Measurements from ENCODE around the gene RO60.

GRCh38 chr1:193060406-193060805, 994 bp downstream of the RO60 start:
- TF ChIP-seq POLR2A (IDR thresholded peaks at IDR 0.05) (no peak), POLR2AphosphoS5 (IDR thresholded peaks at IDR 0.05) (no peak), CTCF (IDR thresholded peaks at IDR 0.05) (no peak), EP300 (IDR thresholded peaks at IDR 0.05) (no peak)
